DMS114 treated with DMSO at 0.1 percent for 48 hours (cell line): ENCODE data around the gene RALBP1.
A peak's percentile ranks its signal among the peaks of the same experiment; 100 is the strongest.

Experiments used
- DNase-seq: peaks from one replicate; lab custom pipeline; 2025; ENCODE audit not compliant: unreplicated experiment; lab: John Stamatoyannopoulos, UW

Gene RALBP1

GRCh38 chr18:9547782-9548181, 72.5 kb downstream of the RALBP1 start:
- no peak for DNase-seq

- no peak for DNase-seq
Observed at GRCh38 chr18:9549405-9549804, 74.1 kb downstream of the RALBP1 start.

- no peak for DNase-seq
Observed at GRCh38 chr18:9550429-9550828, 75.1 kb downstream of the RALBP1 start.

- no peak for DNase-seq
Observed at GRCh38 chr18:9552191-9552590, 76.9 kb downstream of the RALBP1 start.

- no peak for DNase-seq
Observed at GRCh38 chr18:9552616-9553015, 77.3 kb downstream of the RALBP1 start.

GRCh38 chr18:9557250-9557943, 82.1 kb downstream of the RALBP1 start:
- no peak for DNase-seq

- no peak for DNase-seq
Observed at GRCh38 chr18:9558387-9559064, 83.2 kb downstream of the RALBP1 start.

- DNase-seq, result no peak
Observed at GRCh38 chr18:9559253-9559652, 83.9 kb downstream of the RALBP1 start.

- no peak for DNase-seq
Observed at GRCh38 chr18:9561759-9562158, 86.4 kb downstream of the RALBP1 start.

- DNase-seq, result no peak
Observed at GRCh38 chr18:9562584-9562983, 87.3 kb downstream of the RALBP1 start.

GRCh38 chr18:9563331-9563730, 88.0 kb downstream of the RALBP1 start:
- DNase-seq, result no peak

GRCh38 chr18:9565407-9565806, 90.1 kb downstream of the RALBP1 start:
- no peak for DNase-seq

- no peak for DNase-seq
Observed at GRCh38 chr18:9568186-9568585, 92.9 kb downstream of the RALBP1 start.

GRCh38 chr18:9569178-9569577, 93.9 kb downstream of the RALBP1 start:
- DNase-seq, result no peak

GRCh38 chr18:9570255-9570654, 94.9 kb downstream of the RALBP1 start:
- DNase-seq, result no peak

GRCh38 chr18:9571546-9571945, 96.2 kb downstream of the RALBP1 start:
- DNase-seq, result no peak

GRCh38 chr18:9574473-9575115, 99.3 kb downstream of the RALBP1 start:
- DNase-seq, result no peak

- peak; percentile 39 for DNase-seq
Observed at GRCh38 chr18:9575558-9575957, 100.2 kb downstream of the RALBP1 start.

- no peak for DNase-seq
Observed at GRCh38 chr18:9577361-9577760, 102.0 kb downstream of the RALBP1 start.

- DNase-seq, result no peak
Observed at GRCh38 chr18:9578306-9578705, 103.0 kb downstream of the RALBP1 start.

- DNase-seq, result no peak
Observed at GRCh38 chr18:9581667-9582066, 106.4 kb downstream of the RALBP1 start.

GRCh38 chr18:9586814-9587213, 111.5 kb downstream of the RALBP1 start:
- no peak for DNase-seq
